ENCODE results near the gene ZNF556. TPM values are rescaled to one million over a fixed set of nuclear protein-coding genes. Genes with fewer than 3 reads are reported as not detected.
"Not testable (repeated sequence)": the region's sequence is repeated elsewhere in the genome, so short reads cannot be mapped to it uniquely, and the experiment has no call there.

ZNF556 gene
- total RNA-seq, 1 donor from 2014 or later, result not detected

DNA sequence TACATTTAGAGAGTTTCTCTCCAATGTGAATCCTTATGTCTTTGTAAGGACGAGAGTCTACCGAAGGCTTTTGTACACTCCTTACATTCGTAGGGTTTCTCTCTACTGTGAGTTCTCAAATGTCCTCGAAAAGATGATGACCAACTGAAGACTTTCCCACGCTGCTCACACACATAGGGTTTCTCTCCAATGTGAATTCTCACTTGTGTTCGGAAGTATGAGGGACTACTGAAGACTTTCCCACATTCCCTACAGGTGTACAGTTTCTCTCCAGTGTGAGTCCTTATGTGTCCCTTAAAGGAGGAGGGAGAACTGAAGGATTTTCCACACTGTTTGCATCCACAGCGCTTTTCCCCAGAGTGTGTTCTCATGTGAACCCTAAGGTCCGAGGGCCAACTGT lies 29.6 kb downstream of the ZNF556 start:
- DNase-seq (ENCODE audit: extremely low spot score in 2 of 2), result no peak
- H3K27me3 ChIP-seq, result no peaks in the 10 kb centered on the region
- H3K36me3 ChIP-seq, result no peaks in the 10 kb centered on the region

DNA sequence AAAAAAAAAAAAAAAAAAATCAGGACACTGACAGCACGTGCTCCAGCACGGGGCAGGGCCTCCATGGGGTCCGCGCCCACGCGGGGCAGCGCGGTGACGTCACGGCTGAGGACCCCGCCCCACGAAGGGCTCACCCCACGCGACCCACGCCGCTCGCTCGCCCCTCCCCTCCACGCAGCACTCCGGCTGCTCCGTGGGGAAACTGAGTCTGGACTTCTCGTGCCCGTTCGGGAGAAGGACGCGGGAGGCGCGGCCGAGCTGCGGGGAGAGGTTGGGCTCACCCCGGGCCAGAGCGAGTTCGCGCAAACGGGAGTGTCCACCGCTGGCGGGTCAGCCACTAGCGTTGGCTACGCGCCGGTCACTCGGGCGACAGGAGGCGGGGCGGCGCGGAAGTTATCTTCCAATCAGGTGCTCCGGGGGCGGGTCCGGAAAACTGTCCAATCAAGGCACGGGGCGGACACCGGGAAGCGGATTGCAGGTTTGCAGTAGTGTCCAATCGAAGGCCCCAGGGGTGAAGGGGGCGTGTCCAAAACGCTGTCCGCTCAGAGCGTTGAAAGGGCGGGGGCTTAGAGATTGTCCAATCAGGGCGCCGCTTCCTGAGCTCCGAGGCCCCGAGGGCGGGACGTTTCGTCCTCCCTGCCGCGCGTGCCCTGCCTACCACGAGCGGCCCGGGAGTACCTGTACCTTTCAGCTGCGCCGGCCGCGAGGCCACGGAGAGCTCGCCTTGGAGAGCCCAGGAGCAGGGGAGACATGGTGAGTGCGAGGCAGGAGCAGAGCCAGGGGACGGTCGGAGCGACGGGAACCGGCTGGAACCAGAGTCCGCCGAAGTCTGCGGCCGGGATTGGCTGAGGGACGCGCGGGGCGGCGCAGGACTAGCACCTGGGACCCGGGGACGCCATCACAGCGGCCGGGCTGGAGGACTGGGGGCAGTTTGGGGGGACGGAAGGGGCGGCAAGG lies 33.4 kb downstream of the ZNF556 start, which contains the start of gene ZNF57:
Gene ZNF57 (plus strand): TSS at position 633 of the 957 bp plus-strand sequence. CDS start 118 bp downstream, at position 751.
- Histone ChIP-seq H3K27me3 (no peaks in the 10 kb centered on the region), H3K4me3 (peak within 1 kb of the TSS; percentile 71 to 77), H3K27ac (peak within 1 kb of the TSS; percentile 64), H3K36me3 (no peaks in the 10 kb centered on the region), H3K4me1 (peaks cover 15% of the 10 kb centered on the region), H3K9me3 (no peaks in the 10 kb centered on the region)
- intact Hi-C loops (cut with DNase I), result no loop called here
- TF ChIP-seq POLR2A (IDR thresholded peaks at IDR 0.05), result no peak
- TF ChIP-seq POLR2AphosphoS5 (IDR thresholded peaks at IDR 0.05; ENCODE audit: insufficient read depth in 1 of 2, low read depth in 1 of 2), result peak; percentile 80 to 88
- peak; percentile 98 to 99 for DNase-seq (ENCODE audit: extremely low spot score in 2 of 2)

More for the DNA sequence above, 29.6 kb downstream of the ZNF556 start:
- Histone ChIP-seq H3K4me3 (no peak overlapping the region), H3K9me3 (no peaks in the 10 kb centered on the region), H3K27ac (no peak overlapping the region), H3K4me1 (peaks cover 7% of the 10 kb centered on the region)
- intact Hi-C loops (cut with DNase I), result no loop called here
- TF ChIP-seq, protein P1, sequence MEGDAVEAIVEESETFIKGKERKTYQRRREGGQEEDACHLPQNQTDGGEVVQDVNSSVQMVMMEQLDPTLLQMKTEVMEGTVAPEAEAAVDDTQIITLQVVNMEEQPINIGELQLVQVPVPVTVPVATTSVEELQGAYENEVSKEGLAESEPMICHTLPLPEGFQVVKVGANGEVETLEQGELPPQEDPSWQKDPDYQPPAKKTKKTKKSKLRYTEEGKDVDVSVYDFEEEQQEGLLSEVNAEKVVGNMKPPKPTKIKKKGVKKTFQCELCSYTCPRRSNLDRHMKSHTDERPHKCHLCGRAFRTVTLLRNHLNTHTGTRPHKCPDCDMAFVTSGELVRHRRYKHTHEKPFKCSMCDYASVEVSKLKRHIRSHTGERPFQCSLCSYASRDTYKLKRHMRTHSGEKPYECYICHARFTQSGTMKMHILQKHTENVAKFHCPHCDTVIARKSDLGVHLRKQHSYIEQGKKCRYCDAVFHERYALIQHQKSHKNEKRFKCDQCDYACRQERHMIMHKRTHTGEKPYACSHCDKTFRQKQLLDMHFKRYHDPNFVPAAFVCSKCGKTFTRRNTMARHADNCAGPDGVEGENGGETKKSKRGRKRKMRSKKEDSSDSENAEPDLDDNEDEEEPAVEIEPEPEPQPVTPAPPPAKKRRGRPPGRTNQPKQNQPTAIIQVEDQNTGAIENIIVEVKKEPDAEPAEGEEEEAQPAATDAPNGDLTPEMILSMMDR (IDR thresholded peaks at IDR 0.05), result no peak
- TF ChIP-seq POLR2AphosphoS5 (IDR thresholded peaks at IDR 0.05; ENCODE audit: insufficient read depth in 1 of 2, low read depth in 1 of 2), result no peak
- TF ChIP-seq POLR2A (IDR thresholded peaks at IDR 0.05), result no peak

DNA sequence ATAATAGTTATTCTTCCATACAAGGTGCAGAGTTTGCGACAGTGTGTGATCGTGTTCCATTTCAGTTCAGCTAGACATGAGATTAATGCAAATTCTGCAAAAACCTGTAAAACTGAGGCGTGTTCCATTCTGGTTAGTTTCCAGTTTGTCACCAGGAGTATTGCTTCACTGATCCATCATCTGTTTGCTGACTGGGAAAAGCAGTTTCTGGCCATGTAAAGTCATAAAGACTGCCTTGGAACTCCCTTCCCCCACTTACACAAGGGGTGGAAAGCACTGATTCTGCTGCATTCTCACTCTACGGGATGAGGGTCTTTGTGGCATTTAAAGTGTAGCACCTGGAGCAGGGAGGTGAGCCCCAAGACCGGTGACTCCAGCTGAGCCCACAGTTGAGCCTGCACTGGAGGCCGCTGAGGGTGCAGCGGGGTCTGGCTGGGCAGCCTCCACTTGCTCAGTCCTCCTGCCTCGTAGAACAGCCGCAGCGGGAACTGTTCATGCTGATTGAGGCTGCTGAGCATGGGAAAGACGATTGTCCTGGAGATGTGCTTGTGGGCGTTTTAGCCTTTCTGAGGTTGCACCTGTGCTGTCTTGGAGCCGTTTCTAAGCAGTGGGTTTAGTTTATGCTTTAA lies 35.6 kb downstream of the ZNF556 start:
- intact Hi-C loops (cut with DNase I), result no loop called here
- no peaks in the 10 kb centered on the region for H3K36me3 ChIP-seq
- no peak overlapping the region for H3K27ac ChIP-seq
- TF ChIP-seq POLR2AphosphoS5 (IDR thresholded peaks at IDR 0.05; ENCODE audit: insufficient read depth in 1 of 2, low read depth in 1 of 2), result no peak
- no peak for TF ChIP-seq POLR2A (IDR thresholded peaks at IDR 0.05)
- TF ChIP-seq, protein P1 (IDR thresholded peaks at IDR 0.05), result no peak
- peak overlapping the region in 1 of 2 donors; percentile 71 for H3K4me3 ChIP-seq
- no peaks in the 10 kb centered on the region for H3K9me3 ChIP-seq
- H3K4me1 ChIP-seq, result peaks cover 15% of the 10 kb centered on the region
- DNase-seq (ENCODE audit: extremely low spot score in 2 of 2), result no peak
- no peaks in the 10 kb centered on the region for H3K27me3 ChIP-seq

DNA sequence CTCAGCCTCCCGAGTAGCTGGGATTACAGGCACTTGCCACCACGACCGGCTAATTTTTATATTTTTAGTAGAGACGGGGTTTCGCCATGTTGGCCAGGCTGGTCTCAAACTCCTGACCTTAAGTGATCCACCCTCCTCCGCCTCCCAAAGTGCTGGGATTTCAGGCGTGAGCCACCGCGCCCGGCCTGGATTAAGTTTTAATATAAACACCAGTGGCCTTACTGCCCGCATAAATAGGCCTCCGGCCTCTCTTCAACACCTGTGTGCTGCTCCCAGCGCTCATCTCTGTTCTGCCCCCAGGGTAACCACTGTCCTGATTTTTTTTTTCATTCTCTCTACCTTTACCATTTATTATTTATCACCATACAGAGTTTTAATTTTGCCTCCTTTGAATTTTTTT lies 36.2 kb downstream of the ZNF556 start:
- intact Hi-C loops (cut with DNase I); H3K27me3 ChIP-seq; H3K4me3 ChIP-seq; H3K9me3 ChIP-seq; H3K27ac ChIP-seq; DNase-seq (ENCODE audit: extremely low spot score in 2 of 2); H3K36me3 ChIP-seq: not testable (repeated sequence)
- peaks cover 15% of the 10 kb centered on the region for H3K4me1 ChIP-seq

DNA sequence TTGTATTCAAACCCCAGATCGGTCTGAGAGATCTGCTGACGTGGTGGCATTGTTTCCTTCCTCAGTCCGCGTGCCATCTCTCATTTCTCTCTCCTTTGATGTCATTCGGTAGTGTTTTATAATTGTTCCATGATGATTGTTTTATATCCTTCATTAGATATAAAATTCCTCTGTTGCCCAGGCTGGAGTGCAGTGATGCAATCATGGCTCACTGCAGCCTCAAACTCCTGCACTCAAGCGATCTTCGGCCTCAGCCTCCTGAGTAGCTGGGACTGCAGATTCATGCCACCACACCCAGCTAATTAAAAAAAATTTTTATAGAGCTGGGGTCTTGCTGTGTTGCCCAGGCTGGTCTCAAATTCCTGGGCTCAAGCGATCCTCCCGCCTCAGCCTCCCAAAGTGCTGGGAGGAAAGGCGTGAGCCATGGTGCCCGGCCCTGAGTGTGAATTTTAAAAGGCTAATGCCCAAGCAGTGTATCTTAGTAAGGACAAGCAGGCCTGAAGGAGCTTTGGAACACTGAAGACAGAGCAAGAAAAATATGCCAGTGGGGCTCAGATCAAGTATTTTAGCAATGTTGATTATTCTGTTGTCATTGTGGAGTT lies 38.9 kb downstream of the ZNF556 start:
- TF ChIP-seq POLR2AphosphoS5 (IDR thresholded peaks at IDR 0.05; ENCODE audit: insufficient read depth in 1 of 2, low read depth in 1 of 2), result no peak
- TF ChIP-seq POLR2A (IDR thresholded peaks at IDR 0.05), result no peak
- TF ChIP-seq, protein P1 (IDR thresholded peaks at IDR 0.05), result no peak
- Histone ChIP-seq H3K9me3 (no peaks in the 10 kb centered on the region), H3K27ac (no peak overlapping the region), H3K36me3 (no peaks in the 10 kb centered on the region), H3K27me3 (no peaks in the 10 kb centered on the region), H3K4me1 (peaks cover 20% of the 10 kb centered on the region), H3K4me3 (no peak overlapping the region)
- DNase-seq (ENCODE audit: extremely low spot score in 2 of 2), result no peak
- intact Hi-C loops (cut with DNase I), result no loop called here

All from vagina (tissue), 2 donors.